DMS 273 (cell line): Measurements from ENCODE around the gene POFUT1.
"Not testable (repeated sequence)": the region's sequence is repeated elsewhere in the genome, so short reads cannot be mapped to it uniquely, and the experiment has no call there.

Experiments used
- DNase-seq: peaks from one replicate; lab custom pipeline; 2025; ENCODE audit not compliant: unreplicated experiment; lab: John Stamatoyannopoulos, UW

The POFUT1 gene

DNA sequence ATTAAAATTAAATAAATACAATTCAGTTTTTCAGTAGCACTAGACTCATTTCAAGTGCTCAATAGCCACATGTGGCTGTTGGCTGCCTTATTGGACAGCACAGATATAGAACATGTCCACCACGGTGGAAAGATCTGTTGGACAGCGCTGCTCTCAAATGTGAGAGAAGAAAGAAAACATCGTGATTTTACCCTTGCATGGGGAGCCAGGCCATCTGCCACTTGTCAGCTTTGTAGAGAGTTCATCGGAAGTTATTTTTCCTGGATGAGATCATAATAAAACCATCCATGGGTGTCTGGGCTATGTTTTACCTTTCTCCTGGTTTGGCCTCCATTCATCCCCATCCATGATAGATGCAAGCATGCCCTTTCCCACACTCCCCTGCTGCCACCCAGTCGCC is 63.9 kb downstream of the POFUT1 start:
- peak; percentile 59 for DNase-seq

DNA sequence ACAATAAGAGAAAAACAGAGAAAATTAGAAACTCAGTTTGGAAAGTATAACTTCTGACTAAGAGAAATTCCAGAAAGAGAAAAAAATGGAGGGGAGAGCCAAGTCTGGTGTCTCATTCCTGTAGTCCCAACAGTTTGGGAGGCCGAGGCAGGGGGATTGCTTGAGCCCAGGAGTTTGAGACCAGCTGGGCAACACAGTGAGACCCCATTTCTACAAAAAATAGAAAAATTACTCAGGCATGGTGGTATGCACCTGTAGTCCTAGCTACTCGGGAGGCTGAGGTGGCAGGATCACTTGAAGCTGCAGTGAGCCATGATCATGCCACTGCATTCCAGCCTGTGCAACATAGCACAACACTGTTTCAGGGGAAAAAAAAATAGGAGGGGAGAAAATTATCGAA is 66.7 kb downstream of the POFUT1 start:
- DNase-seq = no peak

DNA sequence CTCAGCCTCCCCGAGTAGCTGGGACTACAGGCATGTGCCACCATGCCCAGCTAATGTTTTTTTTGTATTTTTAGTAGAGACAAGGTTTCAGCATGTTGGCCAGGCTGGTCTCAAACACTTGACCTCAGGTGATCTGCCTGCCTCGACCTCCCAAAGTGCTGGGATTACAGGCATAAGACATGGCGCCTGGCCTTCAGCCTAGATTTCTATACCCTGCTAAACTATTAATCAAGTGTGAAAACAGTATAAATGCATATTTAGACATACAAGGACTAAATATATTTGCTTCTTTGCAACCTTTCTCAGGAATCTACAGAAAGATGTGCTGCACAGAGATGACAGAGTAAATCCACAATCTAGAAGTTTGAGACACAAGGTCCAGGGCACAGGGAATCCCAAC is 67.5 kb downstream of the POFUT1 start:
- DNase-seq = not testable (repeated sequence)

DNA sequence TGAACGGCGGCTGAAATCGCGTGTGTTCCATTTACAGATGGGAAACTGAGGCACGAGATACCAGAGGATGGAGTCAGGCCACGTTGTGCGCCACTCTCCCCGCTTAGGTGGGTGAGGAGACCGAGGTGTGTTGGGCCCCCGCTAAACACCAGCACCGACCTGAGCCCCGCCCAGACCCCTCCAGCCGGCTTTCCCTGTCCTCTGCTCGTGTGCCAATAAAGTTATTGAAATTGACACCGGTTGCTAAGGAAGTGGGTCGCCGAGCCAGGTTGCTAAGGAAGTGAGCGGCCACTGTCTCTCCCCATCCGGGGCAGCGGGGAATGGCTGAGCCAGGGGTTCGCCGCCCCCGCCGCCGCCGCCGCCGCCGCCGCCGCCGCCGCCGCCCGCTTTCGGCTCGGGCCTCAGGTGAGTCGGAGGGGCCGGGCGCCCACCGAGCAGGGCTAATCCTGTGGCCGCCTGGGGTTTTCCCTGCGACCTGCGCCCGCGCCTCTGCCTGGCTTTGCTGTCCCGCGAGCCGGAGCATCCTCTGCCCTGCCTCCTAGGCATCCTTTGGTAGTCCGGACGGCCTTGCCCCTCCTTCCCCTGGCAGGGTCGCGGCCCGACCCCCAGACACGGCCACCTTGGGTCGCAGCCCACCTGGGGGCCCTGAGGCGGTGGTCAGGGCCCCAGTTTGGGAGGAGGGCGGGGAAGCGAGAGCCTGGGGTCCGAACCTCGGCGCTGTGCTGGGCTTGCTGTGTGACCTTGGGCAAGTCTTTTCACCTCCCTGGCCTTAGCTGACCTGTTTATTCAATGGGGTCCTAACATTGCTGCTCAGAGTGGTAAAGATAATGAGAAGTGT is 69.9 kb downstream of the POFUT1 start, which contains the start of gene KIF3B:
Gene KIF3B (plus strand): TSS at position 291 of the 838 bp plus-strand sequence. CDS start 32,127 bp downstream, outside the sequence.
- DNase-seq = peak; percentile 95

DNA sequence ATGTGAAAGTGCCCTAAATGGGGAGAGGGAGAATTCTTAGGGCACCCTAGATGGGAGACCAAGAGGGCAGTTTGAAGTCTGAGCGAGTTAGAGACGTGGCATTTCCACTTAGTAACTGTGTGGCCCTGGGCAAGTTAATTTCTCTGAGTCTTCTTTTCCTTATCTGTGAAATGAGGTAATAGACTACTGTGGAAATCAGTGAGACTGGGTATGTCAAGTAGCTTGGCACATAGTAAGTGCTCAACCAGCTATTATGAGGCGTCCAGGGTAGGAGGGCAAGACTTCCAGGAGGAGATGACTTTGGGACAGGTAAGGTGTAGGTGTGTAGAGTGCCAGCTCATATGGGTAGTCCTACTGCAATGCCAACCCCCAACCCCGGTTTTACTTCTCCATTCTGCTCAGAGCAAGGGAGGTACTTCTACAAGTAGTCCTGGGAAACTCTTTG is 70.5 kb downstream of the POFUT1 start:
- DNase-seq = no peak

DNA sequence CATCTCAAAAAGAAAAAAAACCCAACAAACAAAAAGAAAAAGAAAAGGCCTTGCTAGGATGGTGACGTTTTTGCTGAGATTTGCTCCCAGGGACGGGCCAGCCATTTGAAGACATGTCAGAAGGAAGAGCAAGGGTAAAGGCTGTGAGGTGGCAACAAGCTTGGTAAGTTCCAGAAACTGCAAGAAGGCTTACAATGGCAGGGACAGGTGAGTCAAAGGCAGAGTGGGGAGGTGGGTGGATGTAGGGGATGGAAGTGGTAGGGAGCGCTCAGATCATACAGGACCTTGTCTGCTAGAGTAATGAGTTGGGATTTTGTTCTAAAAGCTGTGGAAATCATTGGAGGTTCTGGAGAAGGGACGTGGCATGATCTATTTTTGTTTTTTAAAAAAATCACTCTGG is 74.0 kb downstream of the POFUT1 start:
- DNase-seq = no peak

DNA sequence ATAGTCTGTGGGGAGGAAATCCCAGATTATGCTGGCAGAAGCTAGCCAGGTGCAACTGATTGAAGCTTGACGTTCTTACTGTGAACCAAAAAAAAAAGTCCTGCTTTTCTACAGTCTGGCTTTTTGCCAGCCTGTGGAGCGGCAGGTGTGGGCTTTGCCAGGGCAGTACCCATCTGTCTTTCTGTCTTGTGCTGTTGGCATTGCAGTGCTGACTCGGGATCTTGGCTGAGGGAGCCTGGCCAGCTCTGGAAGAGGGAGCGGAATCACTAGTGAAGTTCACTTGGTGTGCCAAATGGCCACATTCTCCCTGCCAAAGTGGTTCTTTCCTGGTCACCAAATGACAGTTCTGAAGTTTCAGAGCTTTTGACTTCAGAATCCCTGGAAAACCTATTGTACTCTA is 74.8 kb downstream of the POFUT1 start:
- DNase-seq = peak; percentile 93

DNA sequence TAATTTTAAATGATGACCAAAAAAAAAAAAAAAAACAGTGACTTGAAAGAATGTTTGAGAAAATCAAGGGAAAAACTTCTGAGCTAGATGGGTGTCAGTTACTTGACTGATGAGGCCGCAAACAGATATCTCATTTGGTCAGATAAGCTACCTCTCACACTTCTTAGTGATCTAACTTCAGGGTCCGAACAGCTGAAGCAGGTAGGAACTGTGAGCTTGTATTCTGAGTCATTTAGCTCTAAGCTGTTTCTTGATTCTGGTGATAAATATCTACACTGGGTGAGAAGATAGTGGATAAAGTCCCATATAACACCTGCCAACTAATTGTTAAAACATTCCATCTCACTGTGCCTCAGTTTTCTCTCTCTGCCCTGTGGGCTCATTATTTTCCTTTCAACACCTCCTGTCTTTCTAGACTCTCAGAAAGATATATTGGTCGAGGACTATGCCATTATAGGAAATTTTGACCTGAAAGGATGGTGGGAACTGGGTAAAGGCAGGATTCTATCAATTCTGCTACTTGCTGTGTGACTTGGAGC is 77.5 kb downstream of the POFUT1 start:
- DNase-seq = no peak

DNA sequence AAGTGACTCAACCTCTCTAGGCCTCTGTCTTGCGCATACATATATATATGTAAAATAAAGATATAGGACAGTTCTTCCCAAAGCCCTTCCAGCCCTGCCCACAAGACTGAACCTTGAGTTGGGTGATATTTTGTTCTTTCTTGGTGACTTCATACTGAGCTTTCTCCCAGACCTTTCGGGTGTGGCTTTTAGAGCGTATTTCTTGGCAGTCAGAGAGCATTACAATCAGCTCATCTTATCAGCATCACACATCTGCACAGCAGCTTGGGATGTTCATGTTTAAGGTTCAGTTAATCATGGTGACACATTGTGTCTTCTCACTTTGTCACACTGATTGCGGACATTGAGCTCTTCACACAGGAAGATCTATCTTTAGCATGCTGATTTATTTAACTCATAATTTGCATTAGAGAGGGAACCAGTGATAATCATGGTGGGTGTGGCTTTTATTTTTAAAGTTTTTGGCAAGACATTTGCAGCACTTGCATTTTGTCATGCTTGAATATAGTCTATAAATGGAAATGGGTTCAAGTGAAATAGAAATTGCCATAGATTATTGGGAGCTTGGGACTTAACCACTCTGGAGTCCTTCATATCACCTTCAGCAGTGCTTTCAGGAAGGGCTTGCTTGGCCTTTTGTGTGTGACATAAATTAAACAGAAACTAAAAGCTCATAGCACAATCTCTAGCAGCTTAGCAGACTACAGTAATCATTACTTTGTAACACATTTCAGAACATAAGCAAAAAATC is 78.1 kb downstream of the POFUT1 start:
- no peak for DNase-seq

DNA sequence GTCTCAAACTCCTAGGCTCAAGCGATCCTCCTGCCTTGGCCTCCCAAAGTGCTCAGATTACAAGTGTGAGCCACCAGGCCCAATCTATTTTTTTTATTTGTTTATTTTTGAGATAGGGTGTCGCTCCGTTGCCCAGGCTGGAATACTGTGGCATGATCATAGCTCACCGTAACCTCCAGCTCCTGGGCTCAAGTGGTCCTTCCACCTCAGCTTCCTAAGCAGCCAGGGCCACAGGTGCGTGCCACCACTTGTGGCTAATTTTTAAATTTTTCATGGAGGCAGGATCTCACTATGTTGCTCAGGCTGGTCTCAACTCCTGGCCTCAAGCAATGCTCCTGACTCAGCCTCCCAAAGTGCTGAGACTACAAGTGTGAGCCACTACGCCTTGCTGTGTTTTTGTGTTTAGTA is 79.6 kb downstream of the POFUT1 start:
- no peak for DNase-seq
